Thoracic aorta (tissue), 2 donors: ENCODE data around the gene E2F4. TPM values are rescaled to one million over a fixed set of nuclear protein-coding genes. Genes with fewer than 3 reads are reported as not detected.

Experiments
- ATAC-seq: fragments of 150-250 bp; one replicate; pipeline ENCODE4 v1.8.0; 2017; ENCODE audit warnings: low read depth; ENCODE audit not compliant: insufficient number of reproducible peaks, low FRiP score
- DNase-seq: peaks from one replicate; pipeline ENCODE4 v3.0.0-alpha.2; 2020; ENCODE audit warnings: low spot score
- H3K27ac ChIP-seq, 2 donors: fragments of 200-600 bp; sonication (generic); 1 replicate in 1 of 2; 2 replicates in 1 of 2; pipeline ENCODE4 v1.5.1; 2016; ENCODE audit warnings: mild to moderate bottlenecking in 2 of 2, moderate library complexity in 2 of 2
- H3K27me3 ChIP-seq: fragments of 200-600 bp; sonication (generic); replicated peaks from 2 replicates; pipeline ENCODE4 v1.6.0; 2016; ENCODE audit warnings: mild to moderate bottlenecking; ENCODE audit not compliant: insufficient read depth
- H3K36me3 ChIP-seq: fragments of 200-600 bp; sonication (generic); one replicate; pipeline ENCODE4 v1.5.1; 2016
- H3K4me1 ChIP-seq, 2 donors: fragments of 200-600 bp; sonication (generic); 1 replicate in 1 of 2; 2 replicates in 1 of 2; pipeline versions ENCODE4 v1.5.1 to v1.6.0; 2016; ENCODE audit warnings: low read depth in 2 of 2, mild to moderate bottlenecking in 1 of 2; ENCODE audit not compliant: control insufficient read depth in 1 of 2
- H3K4me3 ChIP-seq: fragments of 200-600 bp; sonication (generic); 2 replicates; pipeline ENCODE4 v1.5.1; 2016; ENCODE audit warnings: mild to moderate bottlenecking
- H3K9me3 ChIP-seq: fragments of 200-600 bp; sonication (generic); 2 replicates; pipeline ENCODE4 v1.5.1; 2016
- CTCF ChIP-seq: fragments of 200-600 bp; sonication (generic); IDR thresholded peaks from one replicate; pipeline ENCODE4 v1.5.1; 2019; ENCODE audit warnings: antibody characterized with exemption
- total RNA-seq, 2 donors: library from RNA; depleted of rRNA; stranded (reverse); fragments of >200 nt; gene quantifications; one replicate each; pipeline versions ENCODE4 v1.1.0 to v1.2.3, GENCODE V29; 2016

The E2F4 gene
- total RNA-seq, 2 donors from 2014 or later = 96.4 to 120 TPM

- DNase-seq (no peak), ATAC-seq (peak; percentile 8)
- peaks cover 26% of the 10 kb centered on the region for H3K36me3 ChIP-seq
- peak overlapping the region; percentile 72 to 74 for H3K27ac ChIP-seq
- TF ChIP-seq CTCF = no peak
- H3K27me3 ChIP-seq = no peaks in the 10 kb centered on the region
- no peaks in the 10 kb centered on the region for H3K9me3 ChIP-seq
- peaks cover 9 to 16% of the 10 kb centered on the region in 2 donors for H3K4me1 ChIP-seq
- H3K4me3 ChIP-seq = peak overlapping the region; percentile 84
Measured at GRCh38 chr16:67226295-67226803, 34.4 kb downstream of the E2F4 start.

GRCh38 chr16:67226804-67227566, 35.0 kb downstream of the E2F4 start, which contains the start of gene TMEM208:
TSS of gene TMEM208 (plus strand) at chr16:67227130. CDS start at chr16:67227219, 89 bp downstream.
- peak; percentile 50 for ATAC-seq
- no peaks in the 10 kb centered on the region for H3K27me3 ChIP-seq
- TF ChIP-seq CTCF = no peak
- H3K4me3 ChIP-seq = peak within 1 kb of the TSS; percentile 84
- H3K36me3 ChIP-seq = peaks cover 32% of the 10 kb centered on the region
- H3K9me3 ChIP-seq = no peaks in the 10 kb centered on the region
- peaks cover 9 to 16% of the 10 kb centered on the region in 2 donors for H3K4me1 ChIP-seq
- peak within 1 kb of the TSS; percentile 72 to 74 for H3K27ac ChIP-seq
- peak; percentile 91 for DNase-seq

- H3K36me3 ChIP-seq = peaks cover 32% of the 10 kb centered on the region
- TF ChIP-seq CTCF = no peak
- no peaks in the 10 kb centered on the region for H3K27me3 ChIP-seq
- no peak for ATAC-seq
- no peaks in the 10 kb centered on the region for H3K9me3 ChIP-seq
- peak overlapping the region; percentile 84 for H3K4me3 ChIP-seq
- peak overlapping the region; percentile 72 to 74 for H3K27ac ChIP-seq
- peaks cover 9 to 16% of the 10 kb centered on the region in 2 donors for H3K4me1 ChIP-seq
- no peak for DNase-seq
Measured at GRCh38 chr16:67227567-67227921, 35.6 kb downstream of the E2F4 start.

GRCh38 chr16:67228034-67228785, 36.3 kb downstream of the E2F4 start:
- ATAC-seq = no peak
- Histone ChIP-seq H3K36me3 (peaks cover 33% of the 10 kb centered on the region), H3K27ac (no peak overlapping the region), H3K9me3 (no peaks in the 10 kb centered on the region), H3K27me3 (no peaks in the 10 kb centered on the region), H3K4me3 (peak overlapping the region; percentile 84), H3K4me1 (peaks cover 9 to 16% of the 10 kb centered on the region in 2 donors)
- no peak for TF ChIP-seq CTCF
- no peak for DNase-seq

GRCh38 chr16:67228905-67229304, 37.0 kb downstream of the E2F4 start:
- no peak overlapping the region for H3K4me3 ChIP-seq
- no peak for ATAC-seq

More at GRCh38 chr16:67228905-67229304, 37.0 kb downstream of the E2F4 start:
- no peaks in the 10 kb centered on the region for H3K9me3 ChIP-seq
- no peak for TF ChIP-seq CTCF
- H3K36me3 ChIP-seq = peaks cover 38% of the 10 kb centered on the region
- DNase-seq = no peak
- no peaks in the 10 kb centered on the region for H3K27me3 ChIP-seq
- no peak overlapping the region for H3K27ac ChIP-seq
- peaks cover 9 to 16% of the 10 kb centered on the region in 2 donors for H3K4me1 ChIP-seq
